Tibial artery (tissue), 4 donors: ENCODE data around the gene PDE3A.

Experiments
- DNase-seq, 2 donors: peaks; one replicate each; pipeline ENCODE4 v3.0.0-alpha.2; 2019
- H3K27ac ChIP-seq, 2 donors: fragments of 200-600 bp; sonication (generic) in 1 of 2; 1 replicate in 1 of 2; 2 replicates in 1 of 2; pipeline ENCODE4 v1.5.1; 2018 to 2019; ENCODE audit warnings: mild to moderate bottlenecking in 1 of 2
- H3K27me3 ChIP-seq, 2 donors: fragments of 200-600 bp; sonication (generic) in 1 of 2; one replicate each; pipeline versions ENCODE4 v1.5.1 to v1.6.0; 2016 to 2019
- H3K36me3 ChIP-seq, 3 donors: fragments of 200-600 bp; sonication (generic) in 2 of 3; one replicate each; pipeline ENCODE4 v1.5.1; 2016 to 2019; ENCODE audit warnings: mild to moderate bottlenecking in 2 of 3
- H3K4me1 ChIP-seq, 4 donors: fragments of 200-600 bp; sonication (generic) in 2 of 4; 1 replicate in 3 of 4; 2 replicates in 1 of 4; pipeline ENCODE4 v1.5.1; 2016 to 2019
- H3K4me3 ChIP-seq, 2 donors: fragments of 200-600 bp; sonication (generic) in 1 of 2; 1 replicate in 1 of 2; 2 replicates in 1 of 2; pipeline ENCODE4 v1.5.1; 2018 to 2019; ENCODE audit warnings: mild to moderate bottlenecking in 2 of 2
- H3K9me3 ChIP-seq, 3 donors: fragments of 200-600 bp; sonication (generic) in 1 of 3; one replicate each; pipeline ENCODE4 v1.5.1; 2016 to 2019
- intact Hi-C: fragments of 100-400 bp; cut with DNase I; formaldehyde crosslinking; loops from one replicate; pipeline ENCODE4 v1.15.0; 2023; ENCODE audit warnings: low total_unique reads
- TF ChIP-seq, protein P1 (sequence below), 2 experiments: fragments of 200-600 bp in 1 of 2; fragments of 450-650 bp in 1 of 2; IDR thresholded peaks; one replicate each; pipeline ENCODE4 v1.5.1; 2017 to 2019; ENCODE audit warnings: antibody characterized with exemption in 2 of 2, mild to moderate bottlenecking in 1 of 2, moderate library complexity in 1 of 2

Gene PDE3A

DNA sequence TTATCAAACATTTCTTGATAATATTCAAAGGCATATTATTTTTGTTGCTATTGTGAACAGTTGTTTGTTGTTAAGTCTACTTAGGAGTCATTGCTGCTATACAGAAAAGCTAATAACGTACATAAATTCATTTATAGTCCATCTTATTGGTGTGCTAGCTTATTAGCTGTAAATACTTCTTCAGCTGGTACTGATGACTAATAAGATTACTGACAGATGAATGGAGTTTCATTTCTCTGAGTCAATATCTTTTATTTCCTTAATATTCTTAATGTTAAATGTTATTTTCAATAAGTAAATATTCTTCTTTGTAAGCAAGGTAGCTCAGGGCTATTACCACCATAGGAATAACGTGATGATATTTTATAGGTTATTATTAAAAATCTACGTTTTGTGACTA lies 187.4 kb downstream of the PDE3A start:
- H3K4me1 ChIP-seq, result peaks cover 0 to 30% (median 6%) of the 10 kb centered on the region in 4 donors
- no peaks in the 10 kb centered on the region for H3K9me3 ChIP-seq
- H3K27me3 ChIP-seq, result no peaks in the 10 kb centered on the region
- no peak for DNase-seq
- TF ChIP-seq, protein P1, sequence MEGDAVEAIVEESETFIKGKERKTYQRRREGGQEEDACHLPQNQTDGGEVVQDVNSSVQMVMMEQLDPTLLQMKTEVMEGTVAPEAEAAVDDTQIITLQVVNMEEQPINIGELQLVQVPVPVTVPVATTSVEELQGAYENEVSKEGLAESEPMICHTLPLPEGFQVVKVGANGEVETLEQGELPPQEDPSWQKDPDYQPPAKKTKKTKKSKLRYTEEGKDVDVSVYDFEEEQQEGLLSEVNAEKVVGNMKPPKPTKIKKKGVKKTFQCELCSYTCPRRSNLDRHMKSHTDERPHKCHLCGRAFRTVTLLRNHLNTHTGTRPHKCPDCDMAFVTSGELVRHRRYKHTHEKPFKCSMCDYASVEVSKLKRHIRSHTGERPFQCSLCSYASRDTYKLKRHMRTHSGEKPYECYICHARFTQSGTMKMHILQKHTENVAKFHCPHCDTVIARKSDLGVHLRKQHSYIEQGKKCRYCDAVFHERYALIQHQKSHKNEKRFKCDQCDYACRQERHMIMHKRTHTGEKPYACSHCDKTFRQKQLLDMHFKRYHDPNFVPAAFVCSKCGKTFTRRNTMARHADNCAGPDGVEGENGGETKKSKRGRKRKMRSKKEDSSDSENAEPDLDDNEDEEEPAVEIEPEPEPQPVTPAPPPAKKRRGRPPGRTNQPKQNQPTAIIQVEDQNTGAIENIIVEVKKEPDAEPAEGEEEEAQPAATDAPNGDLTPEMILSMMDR (IDR thresholded peaks at IDR 0.05), result no peak
- H3K36me3 ChIP-seq, result no peaks in the 10 kb centered on the region
- no peak overlapping the region for H3K4me3 ChIP-seq
- intact Hi-C loops, result no loop called here
- H3K27ac ChIP-seq, result peak overlapping the region in 1 of 2 donors; percentile 1

DNA sequence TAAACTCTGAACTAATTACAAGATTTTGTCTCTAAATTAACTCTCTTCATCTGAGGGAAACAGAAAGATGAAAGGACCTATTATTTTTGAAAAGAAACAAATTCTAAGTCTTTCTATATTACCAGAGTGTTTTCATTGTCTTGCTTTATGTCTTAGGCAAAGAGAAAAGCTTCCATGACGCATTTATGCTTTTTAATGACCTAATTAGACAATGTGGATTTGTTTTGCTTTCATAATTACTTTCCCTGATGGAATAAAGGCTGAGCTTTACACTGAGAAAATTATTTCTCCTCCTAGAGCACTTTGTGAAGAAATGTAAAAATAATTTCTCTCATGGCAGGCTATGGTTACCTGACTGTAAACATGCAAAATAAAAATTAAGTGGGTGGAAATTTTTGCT lies 188.8 kb downstream of the PDE3A start:
- Histone ChIP-seq H3K4me3 (no peak overlapping the region), H3K27me3 (no peaks in the 10 kb centered on the region), H3K4me1 (peaks cover 0 to 42% (median 9%) of the 10 kb centered on the region in 4 donors), H3K27ac (peak overlapping the region in 1 of 2 donors; percentile 1), H3K36me3 (no peaks in the 10 kb centered on the region), H3K9me3 (no peaks in the 10 kb centered on the region)
- intact Hi-C loops, result no loop called here
- TF ChIP-seq, protein P1 (IDR thresholded peaks at IDR 0.05), result no peak
- no peak for DNase-seq

DNA sequence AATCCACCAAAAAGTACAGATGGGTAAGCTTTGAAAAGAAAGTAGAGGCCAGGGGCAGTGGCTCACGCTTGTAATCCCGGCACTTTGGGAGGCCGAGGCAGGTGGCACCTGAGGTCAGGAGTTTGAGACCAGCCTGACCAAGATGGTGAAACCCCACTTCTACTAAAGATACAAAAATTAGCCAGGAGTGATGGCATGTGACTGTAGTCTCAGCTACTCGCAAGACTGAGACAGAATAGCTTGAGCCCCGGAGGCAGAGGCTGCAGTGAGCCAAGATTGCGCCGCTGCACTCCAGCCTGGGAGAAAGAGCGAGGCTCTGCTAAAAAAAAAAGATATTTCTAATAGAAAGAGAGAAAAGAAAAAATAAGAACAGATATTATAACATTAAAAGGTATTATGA lies 192.6 kb downstream of the PDE3A start:
- TF ChIP-seq, protein P1 (IDR thresholded peaks at IDR 0.05), result no peak
- Histone ChIP-seq H3K27ac (peak overlapping the region; percentile 71 to 77), H3K4me1 (peaks cover 0 to 73% (median 14%) of the 10 kb centered on the region in 4 donors), H3K27me3 (no peaks in the 10 kb centered on the region), H3K4me3 (peak overlapping the region; percentile 29 to 40), H3K36me3 (no peaks in the 10 kb centered on the region), H3K9me3 (no peaks in the 10 kb centered on the region)
- intact Hi-C loops, result no loop called here
- peak in 1 of 2 donors; percentile 61 for DNase-seq

DNA sequence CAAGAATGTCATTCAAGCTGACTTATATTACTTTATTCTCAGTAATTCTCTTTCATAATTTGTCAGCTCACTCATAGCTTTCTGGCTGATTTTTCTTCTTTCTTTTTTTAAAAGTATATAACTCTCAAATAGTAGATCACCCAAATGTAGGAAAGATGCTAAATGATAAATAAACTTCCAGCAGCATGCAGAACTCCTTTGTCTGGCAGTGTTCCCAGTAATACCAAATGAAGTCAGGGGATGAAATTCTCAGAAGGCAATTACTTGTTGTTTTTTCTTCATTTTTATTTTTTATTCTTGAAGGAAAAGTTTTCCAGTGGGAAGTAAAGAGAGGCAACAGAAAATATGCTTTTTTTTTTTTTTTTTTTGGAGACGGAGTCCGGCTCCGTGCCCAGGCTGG lies 193.5 kb downstream of the PDE3A start:
- peak overlapping the region; percentile 71 to 77 for H3K27ac ChIP-seq
- TF ChIP-seq, protein P1 (IDR thresholded peaks at IDR 0.05), result no peak
- no peaks in the 10 kb centered on the region for H3K36me3 ChIP-seq
- H3K4me3 ChIP-seq, result peak overlapping the region; percentile 29 to 40
- DNase-seq, result no peak
- H3K4me1 ChIP-seq, result peaks cover 0 to 73% (median 14%) of the 10 kb centered on the region in 4 donors
- no peaks in the 10 kb centered on the region for H3K9me3 ChIP-seq
- intact Hi-C loops, result no loop called here
- no peaks in the 10 kb centered on the region for H3K27me3 ChIP-seq

DNA sequence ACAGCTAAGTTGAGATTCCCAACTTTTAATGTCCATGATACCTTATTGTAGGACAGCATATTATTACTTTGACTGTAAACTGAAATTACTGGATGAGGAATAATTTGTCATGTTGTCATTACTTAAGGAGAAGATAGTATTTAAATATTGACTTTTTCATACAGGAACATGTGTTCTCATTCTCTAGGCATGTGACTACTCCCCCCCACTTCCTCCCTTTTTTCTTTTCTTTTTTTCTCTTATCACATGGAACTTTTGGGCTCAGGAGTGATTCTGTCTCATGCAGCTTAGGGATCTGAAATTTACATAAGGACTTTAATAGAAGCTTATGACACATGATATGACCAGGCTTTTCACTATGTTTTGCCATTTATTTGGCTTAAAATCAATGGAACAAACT lies 199.1 kb downstream of the PDE3A start:
- H3K36me3 ChIP-seq, result no peaks in the 10 kb centered on the region
- intact Hi-C loops, result no loop called here
- DNase-seq, result no peak
- H3K4me3 ChIP-seq, result no peak overlapping the region
- no peaks in the 10 kb centered on the region for H3K27me3 ChIP-seq
- H3K27ac ChIP-seq, result peak overlapping the region; percentile 25 to 77
- H3K4me1 ChIP-seq, result peaks cover 0 to 84% (median 10%) of the 10 kb centered on the region in 4 donors
- H3K9me3 ChIP-seq, result no peaks in the 10 kb centered on the region
- TF ChIP-seq, protein P1 (IDR thresholded peaks at IDR 0.05), result no peak

DNA sequence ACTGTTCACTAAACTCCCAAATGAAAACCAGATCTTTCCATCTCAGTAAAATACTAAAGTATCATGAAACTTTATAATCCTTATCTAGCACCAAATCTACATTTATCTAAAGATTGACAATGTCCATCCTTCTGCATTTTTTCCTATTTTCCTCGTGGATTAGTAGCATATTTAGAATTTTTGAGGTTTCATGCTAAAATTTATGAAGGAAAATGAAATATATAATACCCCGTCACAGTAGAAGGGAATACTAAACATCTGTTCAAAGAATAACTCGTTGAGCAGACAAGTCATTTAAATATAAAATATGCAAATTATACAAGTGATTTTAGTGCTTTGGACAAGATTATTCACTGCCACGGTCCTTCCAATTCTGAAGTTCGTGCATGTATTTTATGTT lies 204.1 kb downstream of the PDE3A start:
- no peaks in the 10 kb centered on the region for H3K9me3 ChIP-seq
- no peaks in the 10 kb centered on the region for H3K36me3 ChIP-seq
- TF ChIP-seq, protein P1 (IDR thresholded peaks at IDR 0.05), result no peak
- no peak overlapping the region for H3K27ac ChIP-seq
- H3K27me3 ChIP-seq, result no peaks in the 10 kb centered on the region
- intact Hi-C loops, result no loop called here
- no peak for DNase-seq
- peaks cover 0 to 69% (median 7%) of the 10 kb centered on the region in 4 donors for H3K4me1 ChIP-seq
- no peak overlapping the region for H3K4me3 ChIP-seq
